Endothelial cell of umbilical vein (primary cell): ENCODE results near the gene IL1RL2. TPM values are rescaled to one million over a fixed set of nuclear protein-coding genes. Genes with fewer than 3 reads are reported as not detected.

ENCODE experiments used
- BruUV-seq: library from RNA; stranded (reverse); fragments of 400-500 nt; replicated peaks from 2 replicates; lab custom pipeline; 2021; lab: Mats Ljungman, UMichigan
- CTCF ChIA-PET: fragments of 300-600, 350-600 bp; sonication (Branson Sonifier 250); formaldehyde crosslinking; loops from one replicate; lab custom pipeline; 2021; ENCODE audit warnings: antibody characterized with exemption, inconsistent platforms; lab: Charles Lee
- POLR2A ChIA-PET: fragments of 300-600, 350-600 bp; sonication (Branson Sonifier 250); formaldehyde crosslinking; loops from one replicate; lab custom pipeline; 2021; ENCODE audit warnings: antibody characterized with exemption, inconsistent platforms; lab: Charles Lee
- DNase-seq: peaks from one replicate; pipeline ENCODE4 v3.0.0-alpha.2; 2011; ENCODE audit warnings: low read depth, low spot score
- FAIRE-seq: peaks from 2 replicates; lab custom pipeline; 2011; peaks lifted over from hg19 to GRCh38; lab: Jason Lieb, UNC
- H2AFZ ChIP-seq: 2 replicates; pipeline ENCODE4 v1.6.0; 2012; ENCODE audit warnings: low read depth, low read length, control low read depth, inconsistent platforms
- H3K27ac ChIP-seq: 2 replicates; pipeline ENCODE4 v1.5.1; 2011; ENCODE audit warnings: low read depth, mild to moderate bottlenecking, control low read depth, low read length, moderate library complexity; ENCODE audit not compliant: insufficient read depth
- H3K27me3 ChIP-seq, 2 experiments: 2 replicates each; pipeline versions ENCODE4 v1.6.0 to v1.6.1; 2011; ENCODE audit warnings: low read length in 2 of 2, mixed read lengths in 1 of 2; ENCODE audit not compliant: control insufficient read depth in 2 of 2, insufficient read depth in 2 of 2
- H3K36me3 ChIP-seq, 2 experiments: 2 replicates in 1 of 2; 3 replicates in 1 of 2; pipeline ENCODE4 v1.5.1; 2011; ENCODE audit warnings: low read length in 2 of 2, mild to moderate bottlenecking in 1 of 2, moderate library complexity in 1 of 2; ENCODE audit not compliant: control insufficient read depth in 2 of 2, insufficient read depth in 2 of 2; ENCODE audit errors: extremely low read depth in 1 of 2
- H3K4me1 ChIP-seq: 3 replicates; pipeline ENCODE4 v1.5.1; 2011; ENCODE audit warnings: mild to moderate bottlenecking, low read length; ENCODE audit not compliant: control insufficient read depth, insufficient read depth; ENCODE audit errors: extremely low read depth
- H3K4me2 ChIP-seq: 2 replicates; pipeline ENCODE4 v1.6.1; 2011; ENCODE audit warnings: low read length, control low read depth, mixed read lengths; ENCODE audit not compliant: insufficient read depth
- H3K4me3 ChIP-seq, 3 experiments: fragments of 200-600 bp in 1 of 3; sonication (generic), shearing (Covaris generic) in 1 of 3; replicated peaks in 1 of 3; 2 replicates each; pipeline ENCODE4 v1.5.1; 2011 to 2016; ENCODE audit warnings: control low read depth in 3 of 3, low read length in 3 of 3, mild to moderate bottlenecking in 2 of 3, inconsistent platforms in 1 of 3, low read depth in 1 of 3, moderate library complexity in 1 of 3; ENCODE audit not compliant: insufficient read depth in 1 of 3
- H3K79me2 ChIP-seq: 2 replicates; pipeline ENCODE4 v1.6.0; 2012; ENCODE audit warnings: low read length, inconsistent platforms; ENCODE audit not compliant: control insufficient read depth, insufficient read depth
- H3K9ac ChIP-seq: replicated peaks from 2 replicates; pipeline ENCODE3; 2011; ENCODE audit warnings: low read length, control low read depth; ENCODE audit not compliant: insufficient read depth; ENCODE audit errors: extremely low read depth
- H3K9me1 ChIP-seq: replicated peaks from 3 replicates; pipeline ENCODE4 v1.6.0; 2011; ENCODE audit warnings: mild to moderate bottlenecking, low read length; ENCODE audit not compliant: control insufficient read depth, insufficient read depth; ENCODE audit errors: extremely low read depth
- H3K9me3 ChIP-seq: replicated peaks from 2 replicates; pipeline ENCODE4 v1.5.1; 2012; ENCODE audit warnings: low read length, inconsistent platforms; ENCODE audit not compliant: control insufficient read depth, insufficient read depth
- H4K20me1 ChIP-seq: replicated peaks from 2 replicates; pipeline ENCODE3; 2011; ENCODE audit warnings: mild to moderate bottlenecking, low read length; ENCODE audit not compliant: control insufficient read depth, insufficient read depth; ENCODE audit errors: extremely low read depth
- EZH2 ChIP-seq: IDR thresholded peaks from 2 replicates; pipeline ENCODE4 v1.6.1; 2012; ENCODE audit warnings: borderline replicate concordance, low read depth, mild to moderate bottlenecking, moderate library complexity, low read length, inconsistent platforms; ENCODE audit not compliant: severe bottlenecking
- FOS ChIP-seq: IDR thresholded peaks from 2 replicates; pipeline ENCODE4 v1.6.1; 2011; ENCODE audit warnings: mild to moderate bottlenecking, low read length, moderate library complexity, borderline replicate concordance; ENCODE audit not compliant: insufficient read depth
- GATA2 ChIP-seq: IDR thresholded peaks from 2 replicates; pipeline ENCODE4 v1.7.0; 2011; ENCODE audit warnings: low read depth, mild to moderate bottlenecking, moderate library complexity, mixed read lengths, low read length; ENCODE audit not compliant: insufficient read length, insufficient read depth
- JUN ChIP-seq: IDR thresholded peaks from 2 replicates; pipeline ENCODE4 v1.6.1; 2011; ENCODE audit warnings: borderline replicate concordance, low read depth; ENCODE audit not compliant: insufficient read length, insufficient read depth
- MYC ChIP-seq: IDR thresholded peaks from one replicate; pipeline ENCODE4 v1.6.1; 2011; ENCODE audit warnings: mild to moderate bottlenecking, low read depth, low read length
- POLR2A ChIP-seq: IDR thresholded peaks from 2 replicates; pipeline ENCODE4 v1.6.1; 2012; ENCODE audit warnings: low read depth, mild to moderate bottlenecking, control low read depth, low read length
- POLR2AphosphoS5 ChIP-seq: IDR thresholded peaks from 2 replicates; pipeline ENCODE4 v1.6.1; 2012; ENCODE audit warnings: low read depth, mild to moderate bottlenecking, control low read depth, low read length, moderate library complexity; ENCODE audit not compliant: insufficient read depth
- dilution Hi-C: fragments of 300-500 bp; cut with MboI; formaldehyde crosslinking; loops from one replicate; pipeline ENCODE4 v1.15.0; 2019; ENCODE audit warnings: low sequenced_read_pairs; ENCODE audit not compliant: extremely low pct_ligation_motif_present
- intact Hi-C: fragments of 100-400 bp; cut with micrococcal nuclease; formaldehyde crosslinking; loops from one replicate; pipeline ENCODE4 v1.10.0; 2022
- polyA plus RNA-seq, 4 experiments: library from polyadenylated mRNA; depleted of rRNA in 3 of 4; stranded (reverse) in 3 of 4; unstranded in 1 of 4; fragments of >200 nt; gene quantifications; 2 replicates each; pipeline versions ENCODE4 v1.2.1 to v1.2.3, GENCODE V29; 2011 to 2012; ENCODE audit warnings: missing spikeins in 1 of 4
- total RNA-seq: library from RNA; stranded (reverse); gene quantifications from 2 replicates; pipeline ENCODE4 v1.2.3, GENCODE V29; 2021
- TF ChIP-seq, protein P1 (sequence below), 2 donors: IDR thresholded peaks; 1 replicate in 1 of 2; 2 replicates in 1 of 2; pipeline ENCODE4 v1.5.1; 2011; ENCODE audit warnings: low read length in 2 of 2, mild to moderate bottlenecking in 2 of 2, moderate library complexity in 2 of 2, control low read depth in 1 of 2, inconsistent platforms in 1 of 2, low read depth in 1 of 2; ENCODE audit not compliant: insufficient read depth in 1 of 2; ENCODE audit errors: extremely low read depth in 1 of 2
- TF ChIP-seq, protein P2 (sequence below): IDR thresholded peaks from 2 replicates; pipeline ENCODE4 v1.6.1; 2011; ENCODE audit not compliant: insufficient read depth, insufficient read length

Gene IL1RL2
- total and polyA plus RNA-seq, 2 donors (not counting 3 experiments of a cell fraction or from before 2014, with no cell fraction given), result 0.11 TPM; not detected in 1

DNA sequence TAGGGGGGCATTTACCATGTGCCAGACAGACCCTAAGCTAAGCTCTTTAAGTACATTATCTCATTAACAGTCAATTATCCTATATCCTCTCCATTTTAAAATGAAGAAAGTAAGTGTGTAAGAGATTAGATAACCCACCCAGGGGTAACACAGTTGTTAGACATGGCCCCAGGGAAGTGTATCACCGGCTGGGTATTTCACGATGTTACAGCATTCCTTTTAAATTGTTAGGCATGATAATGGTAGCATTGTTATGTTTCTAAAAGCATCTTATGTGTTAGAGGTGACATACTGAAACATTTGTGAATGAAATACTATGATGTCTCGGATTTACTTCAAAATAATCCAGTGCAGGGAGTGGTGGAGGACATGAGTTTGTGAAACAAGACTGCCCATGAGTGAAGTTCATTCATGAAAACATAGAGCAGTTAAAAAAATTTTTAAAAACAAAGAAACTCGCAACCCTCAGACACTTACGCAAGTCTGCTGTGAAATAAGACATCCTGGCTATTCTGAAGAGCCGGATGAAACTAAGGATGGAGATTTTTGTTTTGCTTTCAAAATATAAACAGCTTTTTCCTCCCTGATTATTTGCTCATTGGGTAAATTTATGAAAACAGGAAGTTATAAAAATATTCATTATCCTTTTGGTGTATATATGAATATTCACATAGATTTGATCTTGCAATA, 54.9 kb downstream of the IL1RL2 start:
- H3K79me2 ChIP-seq, result no peaks in the 10 kb centered on the region
- H3K27ac ChIP-seq, result no peak overlapping the region
- no peaks in the 10 kb centered on the region for H3K27me3 ChIP-seq
- H4K20me1 ChIP-seq, result no peaks in the 10 kb centered on the region
- H3K4me1 ChIP-seq, result peaks cover 12% of the 10 kb centered on the region
- no peak overlapping the region for H2AFZ ChIP-seq
- no peaks in the 10 kb centered on the region for H3K36me3 ChIP-seq
- CTCF ChIA-PET, result interaction anchor here (0.7 to 4.6 kb wide), 20 partner anchors 24 to 900 kb away, joined by 3 to 222 read pairs (median 10); partner anchors contain the start of gene IL18R1
- intact Hi-C loops, result loop anchor here (1.0 to 5.0 kb wide), 4 partner anchors 57 to 359 kb away; no protein-coding TSS in a partner anchor
- POLR2A ChIA-PET, result no interaction called here
- H3K9ac ChIP-seq, result no peak overlapping the region
- no peak overlapping the region for H3K4me2 ChIP-seq
- dilution Hi-C loops, result no loop called here
- TF ChIP-seq POLR2A (no peak), JUN (no peak), MYC (no peak), EZH2 (no peak), POLR2AphosphoS5 (no peak), GATA2 (no peak), FOS (no peak)
- TF ChIP-seq, protein P1, sequence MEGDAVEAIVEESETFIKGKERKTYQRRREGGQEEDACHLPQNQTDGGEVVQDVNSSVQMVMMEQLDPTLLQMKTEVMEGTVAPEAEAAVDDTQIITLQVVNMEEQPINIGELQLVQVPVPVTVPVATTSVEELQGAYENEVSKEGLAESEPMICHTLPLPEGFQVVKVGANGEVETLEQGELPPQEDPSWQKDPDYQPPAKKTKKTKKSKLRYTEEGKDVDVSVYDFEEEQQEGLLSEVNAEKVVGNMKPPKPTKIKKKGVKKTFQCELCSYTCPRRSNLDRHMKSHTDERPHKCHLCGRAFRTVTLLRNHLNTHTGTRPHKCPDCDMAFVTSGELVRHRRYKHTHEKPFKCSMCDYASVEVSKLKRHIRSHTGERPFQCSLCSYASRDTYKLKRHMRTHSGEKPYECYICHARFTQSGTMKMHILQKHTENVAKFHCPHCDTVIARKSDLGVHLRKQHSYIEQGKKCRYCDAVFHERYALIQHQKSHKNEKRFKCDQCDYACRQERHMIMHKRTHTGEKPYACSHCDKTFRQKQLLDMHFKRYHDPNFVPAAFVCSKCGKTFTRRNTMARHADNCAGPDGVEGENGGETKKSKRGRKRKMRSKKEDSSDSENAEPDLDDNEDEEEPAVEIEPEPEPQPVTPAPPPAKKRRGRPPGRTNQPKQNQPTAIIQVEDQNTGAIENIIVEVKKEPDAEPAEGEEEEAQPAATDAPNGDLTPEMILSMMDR (IDR thresholded peaks at IDR 0.05; ENCODE audit: extremely low read depth in 1 of 2, insufficient read depth in 1 of 2, low read depth in 1 of 2, low read length in 2 of 2), result no peak
- TF ChIP-seq, protein P2, sequence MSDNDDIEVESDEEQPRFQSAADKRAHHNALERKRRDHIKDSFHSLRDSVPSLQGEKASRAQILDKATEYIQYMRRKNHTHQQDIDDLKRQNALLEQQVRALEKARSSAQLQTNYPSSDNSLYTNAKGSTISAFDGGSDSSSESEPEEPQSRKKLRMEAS, result no peak
- BruUV-seq, result no TSS peak
- DNase-seq (no peak), FAIRE-seq (no peak)
- H3K4me3 ChIP-seq, result no peak overlapping the region
- no peaks in the 10 kb centered on the region for H3K9me3 ChIP-seq
- H3K9me1 ChIP-seq, result no peaks in the 10 kb centered on the region
